GM21786 (cell line): ENCODE measurements around the gene COL2A1.

Experiments
- ATAC-seq: cut with Tn5 transposase; IDR thresholded peaks from one replicate; pipeline ENCODE4 v1.9.1; 2021; ENCODE audit not compliant: unreplicated experiment

The COL2A1 gene

DNA sequence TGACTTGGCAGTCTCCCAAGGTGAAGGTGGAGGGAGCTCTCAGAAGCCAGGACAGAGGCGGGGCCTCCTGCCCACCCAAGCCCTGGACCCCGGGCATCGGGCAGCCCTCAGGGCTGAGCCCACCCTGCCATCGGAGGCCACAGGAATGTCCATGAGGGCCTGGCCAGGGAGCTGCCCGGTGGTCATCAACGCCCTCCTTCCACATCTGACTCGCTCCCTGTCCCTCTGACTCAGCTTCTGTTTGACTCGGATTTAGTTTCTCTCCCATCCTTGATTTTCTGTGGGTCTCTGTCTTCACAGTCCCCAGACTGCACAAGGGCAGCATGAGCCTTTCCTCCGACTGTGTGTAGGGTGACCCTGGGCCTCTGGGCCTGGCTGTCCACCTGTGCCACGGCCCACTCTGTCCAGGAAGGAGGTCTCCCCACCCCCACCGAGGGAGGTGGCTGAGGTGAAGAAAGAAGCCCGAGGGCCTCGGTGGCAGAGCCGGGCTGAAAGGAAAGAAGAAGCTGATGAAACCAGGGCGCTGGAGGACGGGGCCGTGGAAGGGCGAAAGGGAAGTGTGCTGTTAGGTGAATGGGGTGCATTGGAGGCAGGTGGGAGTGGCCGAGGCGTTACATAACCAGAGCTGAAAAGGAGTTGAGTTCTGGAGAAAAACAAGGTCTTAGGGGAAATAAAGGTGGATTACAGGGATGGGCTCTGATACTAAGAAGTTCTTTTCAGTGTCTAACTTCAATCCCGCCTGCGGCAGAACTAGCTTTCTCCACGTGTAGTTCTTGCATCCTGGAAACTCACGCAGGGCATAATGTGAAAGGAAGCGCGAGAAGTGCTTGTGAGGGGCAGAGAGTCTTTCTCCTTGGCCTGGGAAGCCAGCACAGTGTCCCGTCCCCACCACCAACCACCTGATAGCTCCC lies 57.6 kb downstream of the COL2A1 start:
- no peak for ATAC-seq

DNA sequence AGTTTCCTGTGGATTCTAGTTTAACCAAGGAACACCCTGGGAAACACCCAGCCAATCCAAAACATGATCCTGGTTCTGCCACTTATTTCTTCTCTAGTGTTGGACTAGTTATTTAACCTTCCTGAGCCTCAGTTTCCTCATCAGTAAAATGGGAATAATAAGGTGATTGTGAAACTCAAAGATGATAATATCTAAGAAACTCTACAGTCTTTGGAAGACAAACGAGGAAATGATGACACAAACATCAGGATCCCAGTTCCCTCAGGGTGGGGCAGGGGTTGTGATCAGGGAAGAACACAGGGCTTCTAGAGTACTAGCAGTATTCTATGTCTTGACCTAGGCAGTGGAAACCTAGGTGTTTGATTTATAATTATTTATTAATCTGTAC lies 58.9 kb downstream of the COL2A1 start:
- ATAC-seq = no peak

DNA sequence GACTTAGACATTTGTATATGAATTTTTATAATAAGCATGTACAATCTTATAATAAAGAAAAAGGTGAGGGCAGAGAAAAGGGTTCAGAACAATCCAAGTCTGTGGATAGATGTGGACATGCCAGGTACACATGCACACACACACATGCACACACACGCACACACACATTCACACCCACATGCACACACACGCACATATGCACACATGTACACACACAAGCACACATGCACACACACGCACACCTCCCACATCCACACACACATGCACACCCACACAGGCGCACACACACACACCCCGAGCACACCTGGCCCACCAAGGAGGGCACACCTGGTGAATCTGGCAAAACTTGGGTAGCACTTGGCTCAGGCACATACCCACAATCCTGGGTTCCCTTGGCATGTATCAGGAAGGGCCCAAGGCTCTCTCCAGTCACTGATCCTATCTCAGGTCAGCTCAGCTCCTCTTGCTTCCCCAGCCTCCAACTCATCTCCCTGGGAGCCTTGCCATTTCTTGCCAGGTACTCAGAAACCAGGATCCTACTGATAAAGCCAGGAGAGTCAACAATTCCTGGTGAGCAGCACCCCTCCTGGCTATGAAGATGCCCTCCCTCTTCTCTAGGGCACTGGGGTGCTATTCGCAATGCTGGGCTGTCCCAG lies 59.5 kb downstream of the COL2A1 start:
- ATAC-seq = no peak

DNA sequence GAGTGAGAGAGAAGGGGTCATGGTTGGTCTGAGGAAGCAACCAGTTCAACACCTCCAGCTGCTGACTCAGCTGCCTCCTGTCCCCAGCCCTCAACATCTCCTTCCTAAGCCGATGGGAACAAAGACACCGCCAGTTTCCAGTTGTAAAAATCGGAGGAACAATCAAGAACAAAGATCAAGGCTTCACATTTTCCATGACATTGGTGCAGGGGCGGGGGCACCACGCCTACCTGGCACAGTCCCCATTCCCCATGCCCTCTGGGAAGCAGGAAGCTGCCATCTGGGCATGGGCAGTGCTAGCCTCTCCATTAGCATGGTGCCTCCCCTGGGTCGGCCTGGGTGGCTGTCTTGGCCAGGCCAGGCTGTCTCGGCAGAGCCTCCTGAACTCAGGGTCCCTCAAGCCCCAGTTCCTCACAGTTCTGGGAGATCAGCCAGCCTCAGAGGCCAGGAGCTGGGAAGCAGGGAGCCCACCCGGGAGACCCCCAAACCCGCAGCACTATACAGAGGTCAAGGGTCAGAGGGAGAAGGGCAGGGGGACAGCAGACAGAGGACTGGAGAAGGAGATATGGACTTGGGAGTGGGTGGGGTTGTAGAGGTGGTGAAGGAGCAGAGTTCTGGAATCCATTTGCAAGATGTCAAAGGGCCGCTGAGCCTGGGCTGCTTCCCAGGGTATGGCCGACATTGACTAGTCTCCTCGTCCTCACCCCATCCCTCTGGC lies 60.5 kb downstream of the COL2A1 start:
- no peak for ATAC-seq

DNA sequence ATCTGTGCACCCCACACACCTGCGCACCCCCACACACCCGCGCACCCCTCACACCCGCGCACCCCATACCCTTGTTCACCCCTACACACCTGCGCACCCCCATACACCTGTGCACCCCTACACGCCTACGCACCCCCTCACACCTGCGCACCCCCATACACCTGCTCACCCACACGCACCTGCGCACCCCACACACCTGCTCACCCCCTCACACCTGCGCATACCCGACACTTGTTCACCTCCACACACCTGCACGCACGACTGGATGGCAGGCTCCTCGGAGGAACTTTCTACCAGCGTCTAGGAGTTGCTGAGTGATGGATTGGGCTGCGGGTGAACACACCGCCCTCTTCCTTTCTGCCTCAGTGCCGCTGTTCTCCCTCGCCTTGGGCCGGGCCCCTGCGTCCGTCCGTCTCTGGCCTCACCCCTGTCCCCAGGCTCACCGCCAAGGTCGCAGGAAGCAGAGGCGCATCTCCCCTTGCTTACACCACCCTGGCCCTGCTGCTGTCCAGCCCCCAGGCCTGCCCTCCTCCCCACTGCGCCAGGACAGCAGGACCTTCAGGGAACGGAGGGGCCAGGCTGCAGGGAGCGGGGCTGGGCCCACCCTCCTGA lies 61.6 kb downstream of the COL2A1 start:
- no peak for ATAC-seq

DNA sequence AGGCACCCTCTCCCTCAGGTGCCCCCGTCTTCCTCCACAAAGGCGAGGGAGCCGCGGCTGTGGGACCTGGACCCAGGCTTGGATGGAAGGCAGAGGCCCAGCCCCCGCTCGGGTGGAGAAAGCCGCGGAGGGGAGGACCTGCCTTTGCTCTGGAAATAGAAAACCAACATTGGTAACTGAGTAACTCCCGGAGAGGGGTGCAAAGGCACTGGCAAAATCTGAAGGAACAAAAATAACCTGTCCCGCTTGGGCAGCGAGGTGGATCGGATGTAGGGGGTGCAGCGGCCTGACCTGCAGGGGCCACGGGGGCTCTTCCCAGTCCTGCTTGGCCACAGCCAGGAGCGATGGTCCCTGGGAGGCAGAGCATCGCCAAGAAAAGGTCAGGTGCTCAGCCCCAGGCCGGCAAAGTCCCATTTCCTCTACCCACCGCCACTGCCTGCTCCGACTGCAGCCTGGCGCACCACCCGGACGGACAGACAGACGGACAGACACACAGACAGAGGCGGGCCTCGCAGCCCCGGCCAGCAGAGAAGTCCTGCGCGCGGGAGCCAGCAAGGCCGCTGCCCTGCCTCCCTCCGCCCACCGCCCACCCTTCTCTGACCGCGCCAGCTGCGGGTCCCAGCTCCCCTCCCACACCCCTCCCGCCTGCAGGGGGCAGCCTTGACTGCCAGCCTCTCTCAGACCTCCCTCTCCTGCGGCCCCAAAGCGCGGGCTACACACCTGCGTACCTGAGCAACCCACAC lies 62.2 kb downstream of the COL2A1 start:
- ATAC-seq = no peak

DNA sequence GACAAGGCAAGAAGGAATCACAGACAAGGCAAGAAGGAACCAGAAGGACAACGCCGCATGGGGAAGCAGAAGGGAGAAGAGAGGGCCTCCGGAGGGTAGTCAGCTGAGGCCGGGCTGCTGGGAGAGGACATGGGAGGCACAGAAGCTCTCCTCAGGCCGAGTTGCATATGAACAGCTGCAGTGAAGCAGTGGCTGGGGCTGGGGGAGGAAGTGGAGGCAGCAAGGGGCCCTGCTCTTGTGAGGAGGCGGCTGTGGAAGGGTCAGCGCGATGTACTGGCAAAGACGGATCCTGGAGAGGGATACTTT lies 62.8 kb downstream of the COL2A1 start:
- no peak for ATAC-seq

DNA sequence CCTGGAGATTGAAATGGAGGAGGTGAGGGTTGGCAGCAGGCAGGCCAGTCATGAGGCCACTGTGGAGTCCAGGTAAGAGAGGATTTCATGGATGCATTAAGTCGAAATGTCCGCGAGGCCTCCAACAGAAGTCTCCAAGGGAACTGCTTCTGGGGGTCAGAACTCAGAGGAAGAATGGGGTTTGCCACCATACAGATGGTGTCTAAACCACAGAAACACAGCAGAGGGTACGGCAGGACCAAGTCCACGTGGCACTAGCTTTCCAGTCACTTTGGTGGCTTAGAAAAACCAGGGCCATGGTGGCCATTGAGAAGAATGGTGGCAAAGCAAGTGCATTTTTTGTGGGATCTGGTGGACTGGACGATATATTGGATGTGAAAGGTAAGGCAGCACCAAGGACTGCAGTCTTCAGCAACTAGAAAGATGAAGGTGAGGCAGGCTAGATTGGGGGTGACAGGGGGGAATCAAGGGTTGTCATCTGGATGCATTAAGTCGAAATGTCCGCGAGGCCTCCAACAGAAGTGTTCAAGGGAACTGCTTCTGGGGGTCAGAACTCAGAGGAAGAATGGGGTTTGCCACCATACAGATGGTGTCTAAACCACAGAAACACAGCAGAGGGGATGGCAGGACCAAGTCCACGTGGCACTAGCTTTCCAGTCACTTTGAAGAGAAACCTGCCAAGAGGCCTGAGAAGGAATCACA lies 63.4 kb downstream of the COL2A1 start:
- no peak for ATAC-seq

DNA sequence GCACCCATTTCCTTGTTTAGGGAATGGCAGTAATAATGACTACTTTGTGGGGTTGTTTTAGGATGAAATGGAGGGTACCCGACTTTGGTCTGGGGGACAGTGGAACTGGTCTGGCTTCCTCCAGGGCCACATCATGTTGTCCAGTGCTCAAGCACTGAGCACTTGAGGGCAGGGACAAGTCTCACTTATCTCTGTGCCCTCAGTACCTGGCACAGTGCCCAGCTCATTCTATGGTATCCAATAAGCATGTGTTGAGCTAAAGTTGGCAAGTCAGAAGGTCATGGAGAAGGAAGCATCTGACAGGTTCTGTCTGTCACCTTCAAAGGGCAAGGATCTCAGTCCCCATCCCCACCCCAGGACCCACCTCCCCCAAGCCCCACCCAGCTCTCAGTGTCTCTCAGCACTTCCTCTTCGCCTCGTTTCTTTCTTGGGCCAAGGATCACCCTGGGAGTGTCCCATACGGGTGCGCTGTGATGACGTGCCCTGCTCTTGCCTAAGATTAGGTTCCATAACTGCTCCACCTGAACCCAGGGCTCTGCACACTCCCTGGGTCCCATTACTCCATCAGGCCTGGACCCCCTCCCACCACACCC lies 65.2 kb downstream of the COL2A1 start:
- ATAC-seq = no peak

DNA sequence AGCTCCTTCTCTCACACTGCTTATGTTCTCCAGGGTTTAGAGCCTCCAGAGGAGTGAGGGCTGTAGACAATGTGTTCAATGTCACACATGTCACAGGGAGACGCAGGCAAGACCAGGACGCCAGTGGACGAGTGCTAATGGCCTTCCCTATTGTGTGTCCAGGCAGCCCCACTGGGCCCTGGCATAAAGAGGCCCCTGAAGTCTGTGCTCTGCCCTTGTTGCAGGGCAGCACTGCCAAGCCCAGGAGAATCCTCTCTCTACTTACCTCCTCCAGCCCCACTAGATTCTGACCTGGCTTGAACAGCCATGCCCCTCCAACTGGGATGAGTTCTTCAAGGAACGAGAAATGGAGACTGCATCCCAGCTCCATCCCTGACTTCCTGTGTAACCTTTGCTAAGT lies 65.7 kb downstream of the COL2A1 start:
- ATAC-seq = no peak

DNA sequence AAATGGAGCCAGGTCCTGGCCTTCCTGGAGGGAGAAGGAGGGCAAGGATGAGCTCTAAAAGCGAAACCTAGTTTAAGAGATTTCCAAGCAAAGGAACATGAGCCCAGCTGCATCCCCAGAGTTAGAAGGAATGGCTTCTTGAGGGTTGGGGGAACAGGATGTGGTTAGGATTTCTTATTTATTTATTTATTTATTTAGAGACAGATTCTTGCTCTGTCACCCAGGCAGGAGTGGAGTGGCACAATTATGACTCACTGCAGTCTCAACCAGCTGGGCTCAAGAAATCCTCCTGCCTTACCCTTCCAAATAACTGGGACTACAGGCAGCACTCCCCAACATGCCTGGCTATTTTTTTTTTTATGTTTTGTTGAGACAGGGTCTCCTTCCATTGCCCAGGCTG lies 66.2 kb downstream of the COL2A1 start:
- ATAC-seq = no peak

DNA sequence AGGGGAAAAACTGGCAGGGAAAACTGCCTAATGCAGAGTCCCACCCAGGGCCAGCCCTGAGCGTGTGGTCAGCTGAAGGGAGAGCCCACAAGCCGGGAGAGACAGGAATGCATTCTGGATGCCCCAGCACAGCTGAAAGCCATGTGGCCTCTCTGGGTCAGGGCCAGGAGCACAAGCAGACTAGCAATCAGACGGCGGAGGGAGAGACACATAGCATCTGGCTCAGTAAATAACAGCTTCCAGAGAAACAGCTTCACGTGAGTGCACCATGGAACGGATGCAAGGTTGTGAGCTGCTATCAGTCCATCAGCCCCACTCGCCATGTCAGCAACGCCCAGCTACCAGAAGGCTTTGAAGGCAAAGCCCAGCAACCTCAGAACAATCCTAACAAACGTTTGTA lies 69.1 kb downstream of the COL2A1 start:
- no peak for ATAC-seq

DNA sequence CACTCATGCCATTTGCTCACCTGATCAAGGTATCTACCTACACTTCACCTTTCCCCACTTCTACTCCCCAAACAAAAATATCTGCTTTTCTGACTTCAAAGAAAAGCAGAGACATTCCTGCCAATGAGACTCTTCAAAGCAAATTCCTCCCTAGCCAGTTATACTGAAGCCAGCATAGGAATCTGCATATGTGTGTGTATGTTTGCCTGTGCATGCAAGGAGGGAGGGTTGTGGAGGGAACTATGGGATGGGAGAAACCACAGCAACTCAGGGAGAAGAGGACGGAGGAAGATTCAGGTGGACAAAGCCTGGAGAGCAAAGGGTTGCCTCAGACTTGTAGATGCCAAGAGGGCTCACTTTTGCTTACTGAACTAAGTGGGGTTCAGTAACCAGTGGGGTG lies 73.1 kb downstream of the COL2A1 start:
- no peak for ATAC-seq

DNA sequence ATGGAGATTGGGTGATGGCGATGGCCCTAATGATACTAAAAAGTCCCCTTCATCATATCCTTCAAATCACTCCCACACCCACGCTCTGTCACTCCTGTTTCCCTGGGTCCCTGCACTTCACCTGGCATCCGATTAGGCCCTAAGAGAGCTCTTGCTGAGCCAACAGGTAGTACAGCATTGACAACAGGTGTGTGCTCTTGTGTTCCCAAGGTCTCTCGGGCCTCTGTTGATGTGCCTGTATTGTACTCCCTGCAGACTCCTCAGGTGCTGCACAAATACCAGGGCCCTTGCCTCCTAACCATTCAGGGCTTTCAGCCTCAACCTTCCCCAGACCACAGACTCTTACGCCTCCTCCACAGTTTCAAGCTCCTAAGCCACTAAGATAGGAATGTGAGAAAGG lies 73.6 kb downstream of the COL2A1 start:
- no peak for ATAC-seq

DNA sequence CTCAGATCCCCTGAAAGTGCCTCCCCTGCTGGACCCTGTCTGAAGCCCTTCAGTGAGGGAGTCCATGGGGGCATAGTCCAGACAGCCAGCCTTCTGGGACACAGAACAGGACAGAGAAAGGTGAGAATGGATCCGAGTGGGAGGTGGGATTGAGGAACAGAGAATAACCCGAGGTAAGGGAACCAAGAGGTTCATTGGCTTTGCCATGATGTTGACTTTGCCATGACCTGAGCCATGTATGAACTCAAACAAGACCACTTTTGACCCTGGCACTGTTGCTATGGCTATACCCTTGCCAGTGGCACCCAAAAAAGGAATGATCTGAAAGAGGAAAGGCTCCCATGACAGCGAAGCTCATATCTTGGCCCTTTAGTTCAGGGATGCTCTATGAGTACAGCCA lies 76.9 kb downstream of the COL2A1 start:
- no peak for ATAC-seq
